Hepatocyte (in vitro differentiated cells): Measurements from ENCODE around the gene GPR78. TPM values are rescaled to one million over a fixed set of nuclear protein-coding genes. Genes with fewer than 3 reads are reported as not detected.

Experiments used
- DNase-seq: peaks from one replicate; pipeline ENCODE4 v3.0.0-alpha.2; 2016; ENCODE audit warnings: low spot score
- H2AFZ ChIP-seq: fragments of 200-600 bp; sonication (generic); 2 replicates; pipeline ENCODE4 v1.6.0; 2016; ENCODE audit warnings: antibody characterized with exemption, mild to moderate bottlenecking
- H3K27ac ChIP-seq: fragments of 200-600 bp; sonication (generic); 2 replicates; pipeline ENCODE4 v1.5.1; 2016; ENCODE audit warnings: mild to moderate bottlenecking
- H3K27me3 ChIP-seq: fragments of 200-600 bp; sonication (generic); 2 replicates; pipeline ENCODE4 v1.6.1; 2016
- H3K36me3 ChIP-seq: fragments of 200-600 bp; sonication (generic); replicated peaks from 2 replicates; pipeline ENCODE4 v1.5.1; 2016; ENCODE audit warnings: low read depth; ENCODE audit not compliant: insufficient read depth
- H3K4me1 ChIP-seq: fragments of 200-600 bp; sonication (generic); 2 replicates; pipeline ENCODE4 v1.5.1; 2016; ENCODE audit warnings: mild to moderate bottlenecking, moderate library complexity; ENCODE audit not compliant: insufficient read depth
- H3K4me2 ChIP-seq: fragments of 200-600 bp; sonication (generic); 2 replicates; pipeline ENCODE4 v1.6.0; 2016
- H3K4me3 ChIP-seq: fragments of 200-600 bp; sonication (generic); 2 replicates; pipeline ENCODE4 v1.5.1; 2016; ENCODE audit warnings: mild to moderate bottlenecking
- H3K79me2 ChIP-seq: fragments of 200-600 bp; sonication (generic); 2 replicates; pipeline ENCODE4 v1.6.0; 2017; ENCODE audit warnings: mild to moderate bottlenecking
- H3K9me2 ChIP-seq: fragments of 200-600 bp; sonication (generic); replicated peaks from 2 replicates; pipeline ENCODE4 v1.6.0; 2017; ENCODE audit warnings: mild to moderate bottlenecking; ENCODE audit not compliant: insufficient read depth
- H3K9me3 ChIP-seq: fragments of 200-600 bp; sonication (generic); 2 replicates; pipeline ENCODE4 v1.5.1; 2016; ENCODE audit warnings: low read depth, mild to moderate bottlenecking
- H4K20me1 ChIP-seq: fragments of 200-600 bp; sonication (generic); 2 replicates; pipeline ENCODE4 v1.6.0; 2016; ENCODE audit warnings: mild to moderate bottlenecking; ENCODE audit not compliant: insufficient read depth, poor library complexity, severe bottlenecking
- EZH2 ChIP-seq: fragments of 200-600 bp; sonication (generic); IDR thresholded peaks from 2 replicates; pipeline ENCODE4 v1.6.1; 2016; ENCODE audit warnings: antibody characterized with exemption, mild to moderate bottlenecking, borderline replicate concordance
- EZH2phosphoT487 ChIP-seq: fragments of 200-600 bp; sonication (generic); IDR thresholded peaks from one replicate; pipeline ENCODE4 v1.6.1; 2018; ENCODE audit warnings: antibody characterized with exemption, mild to moderate bottlenecking, low read depth, moderate library complexity; ENCODE audit not compliant: unreplicated experiment, severe bottlenecking
- WGBS: methylation state at CpG from one replicate; pipeline ENCODE4 v1.1.6; 2016; ENCODE audit warnings: low lambda C conversion rate; ENCODE audit errors: missing lambda C conversion rate; 5-methylcytosine and 5-hydroxymethylcytosine counted together
- polyA plus RNA-seq: library from polyadenylated mRNA; unstranded; fragments of >200 nt; fragmentation: Nextera tagmentation; extraction: Ambion mirVana; gene quantifications from 2 replicates; pipeline ENCODE4 v1.2.1, GENCODE V29; 2016
- total RNA-seq: library from RNA; depleted of rRNA; stranded (reverse); fragments of >200 nt; gene quantifications from 2 replicates; pipeline ENCODE4 v1.2.3, GENCODE V29; 2014
- TF ChIP-seq, protein P1 (sequence below): fragments of 200-600 bp; sonication (generic); IDR thresholded peaks from 2 replicates; pipeline ENCODE4 v1.5.1; 2016; ENCODE audit warnings: antibody characterized with exemption, mild to moderate bottlenecking; ENCODE audit not compliant: poor library complexity

Gene GPR78
- total and polyA plus RNA-seq, 2 experiments from 2014 or later, result 0.28 to 1.0 TPM

DNA sequence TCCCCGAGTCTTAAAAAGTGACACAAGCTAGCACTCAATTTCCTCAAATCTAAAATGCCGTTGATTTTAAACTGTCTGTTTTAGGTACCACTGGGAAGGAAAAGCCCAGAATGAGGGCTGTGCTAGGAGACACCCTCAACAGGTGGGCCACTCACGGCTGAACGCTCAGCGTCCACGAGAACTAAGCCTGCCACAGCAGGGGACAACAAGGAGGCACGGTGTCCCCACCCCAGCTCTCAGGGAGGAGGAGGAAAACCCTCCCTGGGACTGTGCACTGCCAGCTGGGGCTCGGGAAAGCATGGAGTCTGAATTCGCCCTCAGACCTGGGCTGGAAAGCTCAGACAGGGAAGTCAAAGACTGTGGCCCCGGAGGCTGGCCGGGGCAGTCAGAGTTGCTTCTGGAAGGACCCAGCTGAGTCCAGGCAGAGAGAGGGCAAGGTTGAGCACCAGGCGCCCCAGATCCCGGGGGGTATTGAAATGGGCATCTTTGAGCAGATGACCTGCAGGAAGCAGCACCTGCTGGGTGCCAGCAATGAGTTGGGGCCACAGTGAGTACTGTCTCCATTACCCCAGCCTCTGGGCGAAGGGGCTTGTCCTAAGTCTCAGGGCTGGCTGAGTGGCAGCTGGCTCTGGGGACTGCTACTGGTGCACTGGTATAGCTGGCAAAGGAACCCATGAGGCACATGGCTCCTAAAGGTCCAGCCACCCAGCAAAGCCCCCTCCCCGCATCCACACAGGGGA, 11.6 kb downstream of the GPR78 start:
- 76% methylated on average over 15 of the region's 15 CpGs for WGBS
- no peak overlapping the region for H3K4me3 ChIP-seq
- peak overlapping the region; percentile 82 for H3K4me2 ChIP-seq
- H4K20me1 ChIP-seq, result peaks cover 5% of the 10 kb centered on the region
- DNase-seq, result no peak
- peaks cover 23% of the 10 kb centered on the region for H3K27me3 ChIP-seq
- TF ChIP-seq, protein P1, sequence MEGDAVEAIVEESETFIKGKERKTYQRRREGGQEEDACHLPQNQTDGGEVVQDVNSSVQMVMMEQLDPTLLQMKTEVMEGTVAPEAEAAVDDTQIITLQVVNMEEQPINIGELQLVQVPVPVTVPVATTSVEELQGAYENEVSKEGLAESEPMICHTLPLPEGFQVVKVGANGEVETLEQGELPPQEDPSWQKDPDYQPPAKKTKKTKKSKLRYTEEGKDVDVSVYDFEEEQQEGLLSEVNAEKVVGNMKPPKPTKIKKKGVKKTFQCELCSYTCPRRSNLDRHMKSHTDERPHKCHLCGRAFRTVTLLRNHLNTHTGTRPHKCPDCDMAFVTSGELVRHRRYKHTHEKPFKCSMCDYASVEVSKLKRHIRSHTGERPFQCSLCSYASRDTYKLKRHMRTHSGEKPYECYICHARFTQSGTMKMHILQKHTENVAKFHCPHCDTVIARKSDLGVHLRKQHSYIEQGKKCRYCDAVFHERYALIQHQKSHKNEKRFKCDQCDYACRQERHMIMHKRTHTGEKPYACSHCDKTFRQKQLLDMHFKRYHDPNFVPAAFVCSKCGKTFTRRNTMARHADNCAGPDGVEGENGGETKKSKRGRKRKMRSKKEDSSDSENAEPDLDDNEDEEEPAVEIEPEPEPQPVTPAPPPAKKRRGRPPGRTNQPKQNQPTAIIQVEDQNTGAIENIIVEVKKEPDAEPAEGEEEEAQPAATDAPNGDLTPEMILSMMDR, result no peak
- TF ChIP-seq EZH2phosphoT487 (no peak), EZH2 (no peak)
- H3K9me2 ChIP-seq, result no peaks in the 10 kb centered on the region
- H3K4me1 ChIP-seq, result peaks cover 25% of the 10 kb centered on the region
- no peak overlapping the region for H2AFZ ChIP-seq
- H3K36me3 ChIP-seq, result no peaks in the 10 kb centered on the region
- peaks cover 2% of the 10 kb centered on the region for H3K79me2 ChIP-seq
- no peak overlapping the region for H3K27ac ChIP-seq
- H3K9me3 ChIP-seq, result no peaks in the 10 kb centered on the region

DNA sequence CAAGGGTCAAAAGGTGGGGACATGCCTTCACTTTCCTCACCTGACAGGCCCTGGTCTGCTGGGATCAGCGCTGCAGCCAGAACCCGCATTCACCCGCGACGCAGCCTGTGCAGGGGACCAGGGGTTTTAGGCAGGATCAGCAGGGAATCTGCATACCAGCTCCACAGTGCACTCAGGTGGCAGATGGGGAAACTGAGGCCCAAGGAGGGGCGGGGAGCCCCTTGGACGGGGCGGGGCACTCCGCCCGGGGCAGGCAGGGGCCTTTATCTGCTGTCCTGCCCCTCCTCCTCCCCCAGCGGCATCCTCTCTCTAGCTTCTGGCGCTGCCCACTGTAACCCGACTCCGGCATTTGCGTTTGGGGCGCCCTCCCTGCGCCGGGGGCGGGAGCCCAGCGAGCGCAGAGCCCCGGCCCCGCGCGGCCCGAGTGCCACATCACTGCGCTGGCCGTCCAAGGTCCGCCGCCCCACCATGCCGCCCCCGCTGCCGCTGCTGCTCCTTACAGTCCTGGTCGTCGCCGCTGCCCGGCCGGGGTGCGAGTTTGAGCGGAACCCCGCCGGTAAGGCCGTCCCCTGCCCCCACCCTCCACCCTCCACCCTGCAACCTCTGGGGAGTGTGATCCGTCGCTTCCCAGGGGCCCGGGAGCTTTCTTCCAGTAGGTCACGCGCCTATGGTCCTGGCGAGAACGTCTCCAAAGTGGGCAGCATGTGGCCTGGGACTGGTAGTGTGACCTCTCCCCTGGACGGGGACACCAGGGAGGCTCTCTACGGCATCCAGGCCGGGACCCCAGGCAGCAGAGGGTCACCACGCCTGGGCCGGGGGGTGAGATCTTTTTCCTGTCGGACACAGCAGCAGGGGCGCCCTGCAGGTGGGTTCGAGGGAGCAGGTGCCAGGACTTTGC, 12.4 kb downstream of the GPR78 start, which contains the start of gene CPZ:
CPZ (plus strand) TSS at position 400 of the 898 bp plus-strand sequence; CDS start at position 469, 69 bp downstream.
- Histone ChIP-seq H3K4me2 (peak within 1 kb of the TSS; percentile 82), H3K4me1 (peaks cover 25% of the 10 kb centered on the region), H3K9me3 (no peaks in the 10 kb centered on the region), H3K36me3 (no peaks in the 10 kb centered on the region), H2AFZ (peak within 1 kb of the TSS; percentile 60), H3K27ac (no peak within 1 kb of the TSS), H3K4me3 (peak within 1 kb of the TSS; percentile 51), H4K20me1 (peaks cover 5% of the 10 kb centered on the region), H3K27me3 (peaks cover 23% of the 10 kb centered on the region), H3K79me2 (peaks cover 2% of the 10 kb centered on the region), H3K9me2 (no peaks in the 10 kb centered on the region)
- WGBS, result 7% methylated on average over 28 of the region's 58 CpGs
- no peak for TF ChIP-seq EZH2
- TF ChIP-seq, protein P1, result no peak
- no peak for TF ChIP-seq EZH2phosphoT487
- peak; percentile 74 for DNase-seq

DNA sequence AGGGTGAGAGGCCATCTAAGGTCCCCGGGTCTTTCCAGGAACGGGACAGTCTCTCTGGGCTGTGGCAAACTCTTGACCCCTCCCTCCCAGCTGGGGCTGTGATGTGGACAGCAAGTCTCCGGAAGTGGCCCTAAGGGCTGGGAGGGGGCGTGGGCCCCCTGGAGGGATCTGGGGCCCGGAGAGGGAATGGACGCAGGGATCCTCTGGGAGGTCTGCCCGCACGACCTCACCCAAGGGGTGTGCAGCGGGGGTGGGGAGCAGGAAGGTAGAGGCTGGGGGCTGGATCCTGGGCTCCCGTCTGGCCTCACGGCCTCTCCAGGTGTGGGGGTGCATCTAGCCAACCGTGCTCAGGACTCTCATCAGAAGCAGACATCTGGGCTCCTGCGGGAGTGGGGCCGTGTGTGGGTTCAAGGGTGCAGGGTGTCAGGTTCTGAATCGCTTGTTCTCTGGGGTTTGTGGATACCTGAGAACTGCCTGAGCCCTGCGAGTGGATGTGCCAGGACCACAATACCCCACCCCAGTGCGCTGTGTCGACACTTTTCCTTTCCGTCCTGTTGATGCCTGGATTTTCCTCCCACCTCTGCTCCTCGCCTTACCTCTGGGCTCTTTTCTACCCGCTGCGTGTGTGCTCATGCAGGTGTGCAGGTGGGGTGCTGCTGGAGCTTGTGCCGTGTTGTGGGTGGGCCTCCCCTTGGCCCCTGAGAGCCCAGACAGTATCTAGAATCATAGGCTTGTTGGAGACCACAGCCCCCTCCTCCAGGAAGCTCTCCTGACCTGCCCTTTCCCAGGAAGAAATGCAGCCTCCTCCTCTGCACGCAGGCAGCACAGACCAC, 13.3 kb downstream of the GPR78 start:
- Histone ChIP-seq H2AFZ (no peak overlapping the region), H3K79me2 (peaks cover 2% of the 10 kb centered on the region), H3K36me3 (no peaks in the 10 kb centered on the region), H3K27me3 (peaks cover 23% of the 10 kb centered on the region), H4K20me1 (peaks cover 5% of the 10 kb centered on the region), H3K4me2 (peak overlapping the region; percentile 82), H3K9me3 (no peaks in the 10 kb centered on the region), H3K27ac (no peak overlapping the region), H3K4me3 (peak overlapping the region; percentile 51), H3K4me1 (peaks cover 25% of the 10 kb centered on the region), H3K9me2 (no peaks in the 10 kb centered on the region)
- no peak for TF ChIP-seq EZH2phosphoT487
- TF ChIP-seq EZH2, result no peak
- TF ChIP-seq, protein P1, result no peak
- DNase-seq, result no peak
- 36% methylated on average over 20 of the region's 24 CpGs for WGBS
